Kidney (tissue), 14 donors: Measurements from ENCODE around the gene ZNF423. TPM values are rescaled to one million over a fixed set of nuclear protein-coding genes. Genes with fewer than 3 reads are reported as not detected.

Experiments
- DNase-seq, 5 donors: peaks; one replicate each; pipeline ENCODE4 v3.0.0-alpha.2; 2013 to 2020
- FAIRE-seq: peaks from 2 replicates; lab custom pipeline; 2012; peaks lifted over from hg19 to GRCh38; lab: Jason Lieb, UNC
- H3K27ac ChIP-seq, 2 donors: one replicate each; pipeline ENCODE4 v1.7.0; 2013; ENCODE audit warnings: low read depth in 2 of 2, low read length in 2 of 2, inconsistent platforms in 1 of 2
- H3K27me3 ChIP-seq: one replicate; pipeline ENCODE4 v1.7.1; 2013; ENCODE audit warnings: low read length, inconsistent platforms; ENCODE audit not compliant: control insufficient read depth, insufficient read depth
- H3K36me3 ChIP-seq, 3 donors: one replicate each; pipeline versions ENCODE4 v1.7.0 to v1.7.1; 2013; ENCODE audit warnings: low read length in 3 of 3, control low read depth in 1 of 3, inconsistent platforms in 1 of 3; ENCODE audit not compliant: insufficient read depth in 3 of 3, control insufficient read depth in 2 of 3
- H3K4me1 ChIP-seq, 3 donors: one replicate each; pipeline versions ENCODE4 v1.7.0 to v1.7.1; 2013; ENCODE audit warnings: low read length in 3 of 3, inconsistent platforms in 1 of 3, low read depth in 1 of 3; ENCODE audit not compliant: control insufficient read depth in 2 of 3, insufficient read depth in 2 of 3
- H3K4me3 ChIP-seq, 3 donors: one replicate each; pipeline versions ENCODE4 v1.7.0 to v1.8.1; 2013; ENCODE audit warnings: low read length in 3 of 3, control low read depth in 1 of 3, inconsistent platforms in 1 of 3
- H3K9ac ChIP-seq, 3 donors: one replicate each; pipeline versions ENCODE4 v1.7.0 to v1.7.1; 2013; ENCODE audit warnings: low read length in 3 of 3, control low read depth in 1 of 3, inconsistent platforms in 1 of 3
- H3K9me3 ChIP-seq, 3 donors: one replicate each; pipeline versions ENCODE4 v1.7.0 to v1.7.1; 2013; ENCODE audit warnings: low read length in 3 of 3, control low read depth in 1 of 3, inconsistent platforms in 1 of 3; ENCODE audit not compliant: control insufficient read depth in 2 of 3, insufficient read depth in 1 of 3
- intact Hi-C: fragments of 100-400 bp; cut with DNase I; formaldehyde crosslinking; loops from one replicate; pipeline ENCODE4 v1.11.1; 2022
- polyA plus RNA-seq: library from polyadenylated mRNA; stranded (reverse); fragments of 350-450 nt; fragmentation: Illumina TruSeq; extraction: RNeasy Lipid Tissue Mini Kit (QIAGEN cat#74804); gene quantifications from one replicate; pipeline ENCODE4 v1.2.3, GENCODE V29; 2014; ENCODE audit warnings: low read depth, low replicate concordance; ENCODE audit not compliant: insufficient read depth
- total RNA-seq: library from RNA; stranded (reverse); fragmentation: NEBNext Ultra II Directional; extraction: Animal tissue kit (Norgen Biotek cat#: 25700); gene quantifications from one replicate; pipeline ENCODE4 v1.2.1, GENCODE V29; 2021
- TF ChIP-seq, protein P1 (sequence below): IDR thresholded peaks from 3 replicates; pipeline ENCODE4 v1.5.1; 2012; ENCODE audit warnings: mild to moderate bottlenecking, moderate library complexity, borderline replicate concordance; ENCODE audit not compliant: insufficient read depth; ENCODE audit errors: extremely low read depth
- donor health status: control.
- donor health status: control.
- donor health status: control.
- donor health status: control.
- donor health status: control.
- donor health status: DM: yes; HTN: yes; CAD: no.
- donor health status: Normal renal cell carcinoma (clear cell type).

ZNF423 gene
- total and polyA plus RNA-seq, 2 donors from 2014 or later = 2.0 to 8.4 TPM

DNA sequence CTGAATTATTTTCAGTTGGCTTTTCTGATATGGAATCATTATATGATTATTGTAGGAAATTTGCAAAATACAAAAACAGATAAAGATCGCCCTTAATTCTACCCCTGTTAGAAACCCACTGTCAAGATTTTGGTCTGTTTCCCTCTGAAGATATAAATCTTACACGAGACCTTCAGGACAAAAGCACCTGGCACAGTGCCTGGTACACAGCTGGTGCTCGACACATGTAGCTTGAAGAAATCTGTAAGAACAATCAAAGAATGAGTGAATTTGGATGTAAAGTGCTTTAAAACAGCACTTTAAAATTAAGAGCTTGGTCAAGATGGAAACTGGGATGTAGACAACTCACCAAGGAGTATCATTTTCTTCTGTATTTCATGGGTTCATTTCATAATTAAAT is 301.2 kb downstream of the ZNF423 start:
- TF ChIP-seq, protein P1, sequence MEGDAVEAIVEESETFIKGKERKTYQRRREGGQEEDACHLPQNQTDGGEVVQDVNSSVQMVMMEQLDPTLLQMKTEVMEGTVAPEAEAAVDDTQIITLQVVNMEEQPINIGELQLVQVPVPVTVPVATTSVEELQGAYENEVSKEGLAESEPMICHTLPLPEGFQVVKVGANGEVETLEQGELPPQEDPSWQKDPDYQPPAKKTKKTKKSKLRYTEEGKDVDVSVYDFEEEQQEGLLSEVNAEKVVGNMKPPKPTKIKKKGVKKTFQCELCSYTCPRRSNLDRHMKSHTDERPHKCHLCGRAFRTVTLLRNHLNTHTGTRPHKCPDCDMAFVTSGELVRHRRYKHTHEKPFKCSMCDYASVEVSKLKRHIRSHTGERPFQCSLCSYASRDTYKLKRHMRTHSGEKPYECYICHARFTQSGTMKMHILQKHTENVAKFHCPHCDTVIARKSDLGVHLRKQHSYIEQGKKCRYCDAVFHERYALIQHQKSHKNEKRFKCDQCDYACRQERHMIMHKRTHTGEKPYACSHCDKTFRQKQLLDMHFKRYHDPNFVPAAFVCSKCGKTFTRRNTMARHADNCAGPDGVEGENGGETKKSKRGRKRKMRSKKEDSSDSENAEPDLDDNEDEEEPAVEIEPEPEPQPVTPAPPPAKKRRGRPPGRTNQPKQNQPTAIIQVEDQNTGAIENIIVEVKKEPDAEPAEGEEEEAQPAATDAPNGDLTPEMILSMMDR = no peak
- no peak overlapping the region for H3K4me3 ChIP-seq
- H3K27ac ChIP-seq = no peak overlapping the region
- no peaks in the 10 kb centered on the region for H3K36me3 ChIP-seq
- DNase-seq (no peak), FAIRE-seq (no peak)
- no peaks in the 10 kb centered on the region for H3K9me3 ChIP-seq
- no peak overlapping the region for H3K9ac ChIP-seq
- intact Hi-C loops = no loop called here
- H3K4me1 ChIP-seq = no peaks in the 10 kb centered on the region
- H3K27me3 ChIP-seq = no peaks in the 10 kb centered on the region

DNA sequence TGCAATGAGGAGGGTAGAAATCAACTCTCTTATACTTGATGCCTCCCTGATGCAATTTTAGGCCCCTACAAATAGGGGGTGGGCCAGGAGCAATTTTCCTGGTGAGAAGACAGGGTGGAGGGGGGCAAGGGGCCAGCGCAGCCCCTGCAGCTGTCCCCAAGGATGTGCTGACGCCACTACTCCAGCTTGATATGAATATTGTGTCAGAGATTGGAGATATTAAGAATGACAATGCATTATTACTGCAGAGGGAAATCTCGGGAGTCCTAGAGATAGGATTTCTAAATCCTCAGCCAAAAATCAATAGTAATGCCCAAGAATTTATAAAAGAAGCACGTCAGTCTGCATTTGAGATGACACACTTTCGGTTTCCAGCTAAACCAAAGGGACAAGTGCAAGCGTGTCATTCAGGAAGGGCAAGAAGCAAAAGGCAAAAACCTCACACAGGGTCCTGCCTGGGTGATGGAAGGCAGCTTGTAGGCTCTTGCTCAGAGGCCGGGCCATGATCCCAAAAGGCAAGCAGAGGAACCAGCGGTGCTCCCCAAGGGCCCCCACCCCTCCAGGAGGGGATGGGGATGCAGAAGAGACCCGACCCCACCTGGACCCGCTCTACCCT is 303.5 kb downstream of the ZNF423 start:
- no peaks in the 10 kb centered on the region for H3K9me3 ChIP-seq
- no peaks in the 10 kb centered on the region for H3K27me3 ChIP-seq
- no peaks in the 10 kb centered on the region for H3K36me3 ChIP-seq
- H3K4me1 ChIP-seq = no peaks in the 10 kb centered on the region
- intact Hi-C loops = no loop called here
- no peak overlapping the region for H3K27ac ChIP-seq
- no peak overlapping the region for H3K9ac ChIP-seq
- H3K4me3 ChIP-seq = no peak overlapping the region
- FAIRE-seq (no peak), DNase-seq (no peak)
- TF ChIP-seq, protein P1 = no peak

DNA sequence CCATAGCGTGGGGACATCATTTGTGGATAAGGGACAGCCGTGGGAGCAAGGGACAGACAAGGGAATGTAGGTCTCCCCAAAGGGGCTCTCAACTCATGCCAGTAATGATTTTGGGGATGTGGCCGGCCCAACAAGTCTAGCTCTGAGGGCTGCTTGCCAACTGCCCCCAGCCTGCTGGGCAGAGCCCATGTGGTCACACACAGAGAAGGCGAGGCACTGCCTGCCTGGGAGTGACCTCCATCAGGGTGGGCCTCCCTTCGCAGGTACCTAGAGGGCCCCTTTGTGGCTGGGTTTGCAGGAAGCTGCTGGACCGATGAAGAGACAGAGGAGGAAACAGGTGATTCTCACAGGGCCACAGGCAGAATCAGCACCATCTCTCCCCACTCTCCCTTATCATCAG is 305.2 kb downstream of the ZNF423 start:
- TF ChIP-seq, protein P1 = no peak
- Histone ChIP-seq H3K9me3 (no peaks in the 10 kb centered on the region), H3K4me1 (no peaks in the 10 kb centered on the region), H3K4me3 (no peak overlapping the region), H3K27ac (no peak overlapping the region), H3K9ac (no peak overlapping the region), H3K36me3 (no peaks in the 10 kb centered on the region), H3K27me3 (no peaks in the 10 kb centered on the region)
- no peak for FAIRE-seq
- intact Hi-C loops = no loop called here
- DNase-seq = no peak

DNA sequence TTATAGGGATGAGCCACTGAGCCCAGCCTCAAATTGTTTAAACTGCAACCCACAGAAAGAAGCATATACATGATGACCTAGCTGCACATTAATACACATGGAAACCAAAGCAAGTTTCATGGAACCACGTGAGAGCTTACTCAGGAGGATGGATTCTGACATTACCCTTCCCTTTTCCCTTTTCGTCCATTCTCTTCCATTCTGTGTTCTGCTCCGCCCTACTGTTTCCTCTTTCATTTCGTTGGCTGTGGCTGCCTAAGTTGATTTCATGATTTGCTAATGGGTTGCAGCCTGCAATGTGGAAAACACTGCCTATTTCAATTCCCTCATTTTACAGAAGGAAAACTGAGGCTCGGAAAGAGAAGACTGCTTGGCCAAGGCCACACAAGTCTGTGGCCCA is 305.8 kb downstream of the ZNF423 start:
- intact Hi-C loops = no loop called here
- no peaks in the 10 kb centered on the region for H3K27me3 ChIP-seq
- TF ChIP-seq, protein P1 = no peak
- H3K27ac ChIP-seq = no peak overlapping the region
- no peaks in the 10 kb centered on the region for H3K9me3 ChIP-seq
- no peaks in the 10 kb centered on the region for H3K36me3 ChIP-seq
- H3K4me1 ChIP-seq = no peaks in the 10 kb centered on the region
- FAIRE-seq (no peak), DNase-seq (no peak)
- no peak overlapping the region for H3K4me3 ChIP-seq
- no peak overlapping the region for H3K9ac ChIP-seq
